ENCODE measurements around the gene SON. TPM values are rescaled to one million over a fixed set of nuclear protein-coding genes. Genes with fewer than 3 reads are reported as not detected.

The SON gene
- total RNA-seq, 1 experiment from 2014 or later, result 164 TPM

Other genes with a start within 250 kb of the SON start
- gene IFNAR1, start 218.1 kb upstream of the SON start, total RNA-seq (2014; rRNA removed; shearing (Covaris generic)), result 9.6 and 11.1 TPM in 2 replicates
- gene IFNGR2, start 139.6 kb upstream of the SON start, total RNA-seq (2014; rRNA removed; shearing (Covaris generic)), result 36.8 and 47.2 TPM in 2 replicates
- 12.0 and 14.5 TPM in 2 replicates for gene TMEM50B, start 63.1 kb upstream of the SON start, total RNA-seq (2014; rRNA removed; shearing (Covaris generic))
- gene DNAJC28, start 51.3 kb upstream of the SON start, total RNA-seq (2014; rRNA removed; shearing (Covaris generic)), result 0.68 TPM in 1 of 2 replicates, not detected in the other
- 143 and 162 TPM in 2 replicates for gene GART, start 921 bp upstream of the SON start, total RNA-seq (2014; rRNA removed; shearing (Covaris generic))
- 26.8 and 32.9 TPM in 2 replicates for gene DONSON, start 45.6 kb downstream of the SON start, total RNA-seq (2014; rRNA removed; shearing (Covaris generic))
- 8.1 and 23.2 TPM in 2 replicates for gene CRYZL1, start 98.7 kb downstream of the SON start, total RNA-seq (2014; rRNA removed; shearing (Covaris generic))
- gene ITSN1, start 99.5 kb downstream of the SON start, total RNA-seq (2014; rRNA removed; shearing (Covaris generic)), result 25.9 and 29.2 TPM in 2 replicates